Kidney (tissue), 14 donors: ENCODE data around the gene CAGE1. TPM values are rescaled to one million over a fixed set of nuclear protein-coding genes. Genes with fewer than 3 reads are reported as not detected.
A peak's percentile ranks its signal among the peaks of the same experiment; 100 is the strongest.
"Not testable (repeated sequence)": the region's sequence is repeated elsewhere in the genome, so short reads cannot be mapped to it uniquely, and the experiment has no call there.

Experiments used
- DNase-seq, 5 donors: peaks; one replicate each; pipeline ENCODE4 v3.0.0-alpha.2; 2013 to 2020
- FAIRE-seq: peaks from 2 replicates; lab custom pipeline; 2012; peaks lifted over from hg19 to GRCh38; lab: Jason Lieb, UNC
- H3K27ac ChIP-seq, 2 donors: one replicate each; pipeline ENCODE4 v1.7.0; 2013; ENCODE audit warnings: low read depth in 2 of 2, low read length in 2 of 2, inconsistent platforms in 1 of 2
- H3K27me3 ChIP-seq: one replicate; pipeline ENCODE4 v1.7.1; 2013; ENCODE audit warnings: low read length, inconsistent platforms; ENCODE audit not compliant: control insufficient read depth, insufficient read depth
- H3K36me3 ChIP-seq, 3 donors: one replicate each; pipeline versions ENCODE4 v1.7.0 to v1.7.1; 2013; ENCODE audit warnings: low read length in 3 of 3, control low read depth in 1 of 3, inconsistent platforms in 1 of 3; ENCODE audit not compliant: insufficient read depth in 3 of 3, control insufficient read depth in 2 of 3
- H3K4me1 ChIP-seq, 3 donors: one replicate each; pipeline versions ENCODE4 v1.7.0 to v1.7.1; 2013; ENCODE audit warnings: low read length in 3 of 3, inconsistent platforms in 1 of 3, low read depth in 1 of 3; ENCODE audit not compliant: control insufficient read depth in 2 of 3, insufficient read depth in 2 of 3
- H3K4me3 ChIP-seq, 3 donors: one replicate each; pipeline versions ENCODE4 v1.7.0 to v1.8.1; 2013; ENCODE audit warnings: low read length in 3 of 3, control low read depth in 1 of 3, inconsistent platforms in 1 of 3
- H3K9ac ChIP-seq, 3 donors: one replicate each; pipeline versions ENCODE4 v1.7.0 to v1.7.1; 2013; ENCODE audit warnings: low read length in 3 of 3, control low read depth in 1 of 3, inconsistent platforms in 1 of 3
- H3K9me3 ChIP-seq, 3 donors: one replicate each; pipeline versions ENCODE4 v1.7.0 to v1.7.1; 2013; ENCODE audit warnings: low read length in 3 of 3, control low read depth in 1 of 3, inconsistent platforms in 1 of 3; ENCODE audit not compliant: control insufficient read depth in 2 of 3, insufficient read depth in 1 of 3
- intact Hi-C: fragments of 100-400 bp; cut with DNase I; formaldehyde crosslinking; loops from one replicate; pipeline ENCODE4 v1.11.1; 2022
- polyA plus RNA-seq: library from polyadenylated mRNA; stranded (reverse); fragments of 350-450 nt; fragmentation: Illumina TruSeq; extraction: RNeasy Lipid Tissue Mini Kit (QIAGEN cat#74804); gene quantifications from one replicate; pipeline ENCODE4 v1.2.3, GENCODE V29; 2014; ENCODE audit warnings: low read depth, low replicate concordance; ENCODE audit not compliant: insufficient read depth
- total RNA-seq: library from RNA; stranded (reverse); fragmentation: NEBNext Ultra II Directional; extraction: Animal tissue kit (Norgen Biotek cat#: 25700); gene quantifications from one replicate; pipeline ENCODE4 v1.2.1, GENCODE V29; 2021
- TF ChIP-seq, protein P1 (sequence below): IDR thresholded peaks from 3 replicates; pipeline ENCODE4 v1.5.1; 2012; ENCODE audit warnings: mild to moderate bottlenecking, moderate library complexity, borderline replicate concordance; ENCODE audit not compliant: insufficient read depth; ENCODE audit errors: extremely low read depth
- donor health status: control.
- donor health status: control.
- donor health status: control.
- donor health status: control.
- donor health status: control.
- donor health status: DM: yes; HTN: yes; CAD: no.
- donor health status: Normal renal cell carcinoma (clear cell type).

Gene CAGE1
- total and polyA plus RNA-seq, 2 donors from 2014 or later, result not detected

DNA sequence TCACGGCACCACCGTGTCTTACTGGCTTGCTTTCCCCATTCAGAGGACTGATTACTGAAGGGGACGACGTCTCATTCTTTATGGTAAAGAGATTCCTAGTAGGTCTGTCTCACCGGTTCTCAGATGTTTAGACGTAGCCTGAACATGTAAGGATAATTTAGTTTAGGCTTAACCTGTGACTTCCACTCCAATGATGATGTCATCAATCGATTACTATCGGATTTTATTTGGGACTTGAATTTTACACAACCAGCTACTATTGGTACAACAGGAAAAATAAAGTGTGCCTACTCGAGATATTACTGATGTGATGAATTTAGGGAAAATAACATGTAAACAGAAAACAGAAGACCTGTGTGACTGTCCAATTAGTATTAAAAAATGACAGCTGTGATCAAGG, 72.0 kb downstream of the CAGE1 start:
- H3K9me3 ChIP-seq, result no peaks in the 10 kb centered on the region
- no peak overlapping the region for H3K9ac ChIP-seq
- DNase-seq (no peak), FAIRE-seq (no peak)
- intact Hi-C loops, result no loop called here
- H3K4me3 ChIP-seq, result no peak overlapping the region
- H3K27me3 ChIP-seq, result no peaks in the 10 kb centered on the region
- H3K27ac ChIP-seq, result no peak overlapping the region
- H3K4me1 ChIP-seq, result no peaks in the 10 kb centered on the region
- H3K36me3 ChIP-seq, result no peaks in the 10 kb centered on the region
- TF ChIP-seq, protein P1, sequence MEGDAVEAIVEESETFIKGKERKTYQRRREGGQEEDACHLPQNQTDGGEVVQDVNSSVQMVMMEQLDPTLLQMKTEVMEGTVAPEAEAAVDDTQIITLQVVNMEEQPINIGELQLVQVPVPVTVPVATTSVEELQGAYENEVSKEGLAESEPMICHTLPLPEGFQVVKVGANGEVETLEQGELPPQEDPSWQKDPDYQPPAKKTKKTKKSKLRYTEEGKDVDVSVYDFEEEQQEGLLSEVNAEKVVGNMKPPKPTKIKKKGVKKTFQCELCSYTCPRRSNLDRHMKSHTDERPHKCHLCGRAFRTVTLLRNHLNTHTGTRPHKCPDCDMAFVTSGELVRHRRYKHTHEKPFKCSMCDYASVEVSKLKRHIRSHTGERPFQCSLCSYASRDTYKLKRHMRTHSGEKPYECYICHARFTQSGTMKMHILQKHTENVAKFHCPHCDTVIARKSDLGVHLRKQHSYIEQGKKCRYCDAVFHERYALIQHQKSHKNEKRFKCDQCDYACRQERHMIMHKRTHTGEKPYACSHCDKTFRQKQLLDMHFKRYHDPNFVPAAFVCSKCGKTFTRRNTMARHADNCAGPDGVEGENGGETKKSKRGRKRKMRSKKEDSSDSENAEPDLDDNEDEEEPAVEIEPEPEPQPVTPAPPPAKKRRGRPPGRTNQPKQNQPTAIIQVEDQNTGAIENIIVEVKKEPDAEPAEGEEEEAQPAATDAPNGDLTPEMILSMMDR, result no peak

DNA sequence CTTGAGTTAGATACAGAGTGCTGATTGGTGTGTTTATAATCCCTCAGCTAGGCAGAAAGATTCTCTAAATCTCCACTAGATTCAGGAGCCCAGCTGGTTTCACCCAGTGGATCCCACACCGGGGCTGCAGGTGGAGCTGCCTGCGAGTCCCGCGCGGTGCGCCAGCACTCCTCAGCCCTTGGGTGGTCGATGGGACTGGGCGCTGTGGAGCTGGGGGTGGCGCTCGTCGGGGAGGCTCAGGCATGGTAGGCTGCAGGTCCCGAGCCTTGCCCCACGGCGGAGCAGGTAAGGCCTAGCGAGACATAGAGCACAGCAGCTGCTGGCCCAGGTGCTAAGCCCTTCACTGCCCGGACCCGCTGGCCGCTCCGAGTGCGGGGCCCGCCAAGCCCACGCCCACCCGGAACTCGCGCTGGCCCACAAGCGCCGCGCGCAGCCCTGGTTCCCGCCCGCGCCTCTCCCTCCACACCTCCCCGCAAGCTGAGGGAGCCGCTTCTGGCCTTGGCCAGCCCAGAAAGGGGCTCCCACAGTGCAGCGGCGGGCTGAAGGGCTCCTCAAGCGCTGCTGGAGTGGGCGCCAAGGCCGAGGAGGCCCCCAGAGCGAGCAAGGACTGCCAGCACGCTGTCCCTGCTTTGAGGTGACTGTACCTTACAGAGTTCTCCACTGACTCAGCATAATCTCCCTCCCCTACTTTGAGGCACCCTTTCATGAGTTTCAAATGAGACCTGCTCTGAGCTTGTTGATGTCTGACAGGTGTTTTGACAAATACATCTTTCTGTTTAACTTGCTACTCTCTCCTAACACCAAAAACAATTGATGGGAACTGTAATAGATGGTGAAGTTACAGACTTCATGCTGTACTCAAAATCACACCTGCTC, 72.6 kb downstream of the CAGE1 start:
- TF ChIP-seq, protein P1, result no peak
- intact Hi-C loops, result no loop called here

DNA sequence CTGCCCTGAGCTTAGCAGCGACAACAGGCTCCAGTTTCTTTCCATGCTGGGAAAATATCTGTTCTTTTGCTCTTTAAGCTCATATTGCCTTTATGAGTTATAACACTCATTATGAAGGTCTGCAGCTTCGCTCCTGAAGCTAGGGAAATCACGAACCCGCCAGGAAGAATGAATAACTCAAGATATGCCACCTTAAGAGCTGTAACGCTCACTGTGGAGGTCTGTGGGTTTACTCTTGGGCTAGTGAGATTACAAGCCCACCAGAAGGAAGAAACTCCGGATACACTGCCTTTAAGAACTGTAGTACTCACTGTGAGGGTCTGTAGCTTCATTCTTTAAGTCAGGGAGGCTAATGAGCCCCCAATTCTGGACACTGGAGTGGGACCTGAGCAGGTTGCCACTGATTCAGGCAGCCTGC, 73.6 kb downstream of the CAGE1 start:
- DNase-seq, result no peak
- no peak for FAIRE-seq
- no peaks in the 10 kb centered on the region for H3K27me3 ChIP-seq
- no peak overlapping the region for H3K9ac ChIP-seq
- H3K4me3 ChIP-seq, result no peak overlapping the region
- TF ChIP-seq, protein P1, result no peak
- H3K27ac ChIP-seq, result no peak overlapping the region
- no peaks in the 10 kb centered on the region for H3K36me3 ChIP-seq
- H3K9me3 ChIP-seq, result no peaks in the 10 kb centered on the region
- no peaks in the 10 kb centered on the region for H3K4me1 ChIP-seq
- intact Hi-C loops, result no loop called here

More for the DNA sequence above, 72.6 kb downstream of the CAGE1 start:
- no peak for DNase-seq
- Histone ChIP-seq H3K4me3 (no peak overlapping the region), H3K36me3 (no peaks in the 10 kb centered on the region), H3K9me3 (no peaks in the 10 kb centered on the region), H3K4me1 (no peaks in the 10 kb centered on the region), H3K9ac (no peak overlapping the region), H3K27ac (no peak overlapping the region), H3K27me3 (no peaks in the 10 kb centered on the region)
- no peak for FAIRE-seq

DNA sequence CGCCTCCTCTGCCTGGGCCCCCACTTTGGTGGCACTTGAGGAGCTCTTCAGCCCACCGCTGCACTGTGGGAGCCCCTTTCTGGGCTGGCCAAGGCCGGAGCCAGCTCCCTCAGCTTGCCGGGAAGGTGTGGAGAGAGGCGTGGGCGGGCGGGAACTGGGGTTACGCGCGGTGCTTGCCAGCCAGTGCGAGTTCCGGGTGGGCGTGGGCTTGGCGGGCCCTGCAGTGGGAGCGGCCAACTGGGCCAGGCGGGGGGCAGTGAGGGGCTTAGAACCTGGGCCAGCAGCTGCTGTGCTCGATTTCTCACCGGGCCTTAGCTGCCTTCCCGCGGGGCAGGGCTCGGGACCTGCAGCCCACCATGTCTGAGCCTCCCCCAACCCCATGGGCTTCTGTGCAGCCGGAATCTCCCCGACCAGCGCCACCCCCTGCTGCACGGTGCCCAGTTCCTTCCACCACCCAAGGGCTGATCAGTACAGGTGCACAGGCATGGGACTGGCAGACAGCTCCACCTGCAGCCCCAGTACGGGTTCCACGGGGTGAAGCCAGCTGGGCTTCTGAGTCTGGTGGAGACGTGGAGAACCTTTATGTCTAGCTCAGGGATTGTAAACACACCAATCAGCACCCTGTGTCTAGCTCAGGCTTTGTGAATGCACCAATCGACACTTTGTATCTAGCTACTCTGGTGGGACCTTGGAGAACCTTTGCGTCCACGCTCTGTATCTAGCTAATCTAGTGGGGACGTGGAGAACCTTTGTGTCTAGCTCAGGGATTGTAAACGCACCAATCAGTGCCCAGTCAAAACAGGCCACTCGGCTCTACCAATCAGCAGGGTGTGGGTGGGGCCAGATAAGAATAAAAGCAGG, 74.2 kb downstream of the CAGE1 start:
- H3K36me3 ChIP-seq, H3K4me3 ChIP-seq, H3K4me1 ChIP-seq, FAIRE-seq, H3K9me3 ChIP-seq, H3K27me3 ChIP-seq, H3K9ac ChIP-seq, H3K27ac ChIP-seq, intact Hi-C loops: not testable (repeated sequence)
- DNase-seq, result peak in 1 of 5 donors; percentile 55
